HG02763 (cell line): ENCODE results near the gene HIBADH.
"Not testable (repeated sequence)": the region's sequence is repeated elsewhere in the genome, so short reads cannot be mapped to it uniquely, and the experiment has no call there.

ENCODE experiments used
- ATAC-seq: cut with Tn5 transposase; IDR thresholded peaks from one replicate; pipeline ENCODE4 v1.9.1; 2021; ENCODE audit warnings: mild to moderate bottlenecking, moderate library complexity; ENCODE audit not compliant: unreplicated experiment

The HIBADH gene

DNA sequence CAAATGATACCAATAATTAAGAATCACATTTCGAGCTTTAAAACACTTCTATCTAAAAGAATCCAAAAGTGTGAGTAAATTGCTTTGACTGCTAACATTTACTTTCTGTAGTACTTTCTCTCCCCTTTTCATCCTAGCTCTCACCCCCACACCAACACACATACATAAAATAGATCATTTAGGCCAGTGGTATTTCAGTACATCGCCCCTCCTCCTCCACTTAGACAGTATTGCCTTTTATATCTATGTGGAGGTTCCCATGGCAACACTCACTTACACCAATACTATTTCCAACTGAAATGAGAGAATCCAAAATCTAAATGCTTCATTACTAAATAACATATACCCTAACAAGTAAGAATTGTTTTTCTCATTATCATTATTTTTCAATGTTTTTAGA is 58.9 kb downstream of the HIBADH start:
- ATAC-seq, result no peak

- no peak for ATAC-seq
Measured at GRCh38 chr7:27602766-27603165, 59.9 kb downstream of the HIBADH start.

DNA sequence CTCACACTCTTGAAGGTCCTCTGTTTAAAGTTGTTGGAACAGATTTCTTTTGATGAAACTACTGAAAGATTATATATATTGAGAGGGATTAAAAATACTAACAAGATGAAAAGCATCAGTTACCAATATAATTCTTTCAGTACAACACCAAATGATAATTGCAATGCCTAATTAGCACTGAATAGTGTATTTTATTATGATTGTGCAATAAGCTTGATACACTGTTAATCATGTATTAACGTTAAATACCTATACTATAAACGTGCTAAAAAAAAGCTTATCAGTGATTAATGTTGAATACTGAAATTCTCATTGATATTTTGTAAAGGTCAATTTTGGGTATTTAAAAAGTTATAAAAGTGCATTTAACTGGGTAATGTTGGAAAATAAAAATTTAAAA is 61.5 kb downstream of the HIBADH start:
- ATAC-seq, result no peak

DNA sequence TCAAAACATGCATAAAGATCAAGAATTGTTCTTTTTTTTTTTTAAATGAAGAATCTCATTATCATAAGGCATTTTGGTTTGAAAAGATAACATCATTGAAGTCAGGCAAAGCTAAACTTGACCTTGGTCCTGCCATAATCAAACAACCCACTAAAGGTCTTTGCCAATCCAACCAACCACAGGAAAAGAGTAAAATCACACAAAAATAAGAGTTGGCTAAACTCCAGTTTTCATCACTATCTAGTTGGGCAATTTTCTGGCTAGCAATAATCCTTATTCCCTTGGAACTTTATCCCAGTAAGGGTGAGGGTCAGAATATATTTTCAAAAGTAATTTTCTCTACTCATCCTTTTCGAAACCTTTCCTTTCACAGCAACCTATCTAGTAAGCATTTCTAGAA is 62.4 kb downstream of the HIBADH start:
- no peak for ATAC-seq

DNA sequence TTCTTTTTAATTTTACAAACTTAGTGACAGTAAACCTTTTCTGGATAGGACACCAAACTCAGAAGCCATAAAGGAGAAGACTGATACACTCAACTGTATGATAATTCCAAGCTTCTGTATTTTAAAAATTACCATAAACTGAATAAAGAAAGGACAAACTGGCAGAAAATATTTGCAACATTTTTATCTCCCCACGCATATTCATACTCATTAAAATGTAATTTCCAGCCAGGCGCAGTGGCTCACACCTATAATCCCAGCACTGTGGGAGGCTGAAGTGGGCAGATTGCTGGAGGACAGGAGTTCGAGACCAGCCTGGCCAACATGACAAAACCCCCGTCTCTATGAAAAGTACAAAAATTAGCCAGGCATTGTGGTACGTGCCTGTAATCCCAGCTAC is 67.7 kb downstream of the HIBADH start:
- no peak for ATAC-seq

- ATAC-seq, result no peak
Measured at GRCh38 chr7:27593226-27593625, 69.5 kb downstream of the HIBADH start.

- ATAC-seq, result no peak
Measured at GRCh38 chr7:27590416-27590815, 72.3 kb downstream of the HIBADH start.

- no peak for ATAC-seq
Measured at GRCh38 chr7:27587429-27587828, 75.3 kb downstream of the HIBADH start.

DNA sequence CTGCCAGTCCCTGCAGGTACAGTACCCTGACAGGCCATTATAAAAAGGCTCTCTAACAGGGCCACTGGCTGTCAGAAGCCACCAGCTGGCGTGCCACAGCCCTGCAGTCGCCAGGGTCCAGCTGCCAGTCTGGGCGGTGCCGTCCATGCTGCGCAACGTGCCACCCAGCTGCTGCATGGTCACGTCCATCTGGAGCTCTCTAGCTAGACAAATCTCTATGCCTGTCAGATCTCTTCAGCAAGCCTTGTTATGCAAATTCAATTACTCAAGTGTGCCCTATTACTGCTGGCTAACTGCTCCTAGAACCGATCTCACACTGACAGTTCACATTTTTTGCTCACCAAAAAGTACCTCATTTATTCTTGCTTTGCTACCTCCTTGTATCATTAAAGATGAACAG is 75.9 kb downstream of the HIBADH start:
- peak; percentile 86 for ATAC-seq

- ATAC-seq, result no peak
Measured at GRCh38 chr7:27585781-27586447, 76.8 kb downstream of the HIBADH start.

DNA sequence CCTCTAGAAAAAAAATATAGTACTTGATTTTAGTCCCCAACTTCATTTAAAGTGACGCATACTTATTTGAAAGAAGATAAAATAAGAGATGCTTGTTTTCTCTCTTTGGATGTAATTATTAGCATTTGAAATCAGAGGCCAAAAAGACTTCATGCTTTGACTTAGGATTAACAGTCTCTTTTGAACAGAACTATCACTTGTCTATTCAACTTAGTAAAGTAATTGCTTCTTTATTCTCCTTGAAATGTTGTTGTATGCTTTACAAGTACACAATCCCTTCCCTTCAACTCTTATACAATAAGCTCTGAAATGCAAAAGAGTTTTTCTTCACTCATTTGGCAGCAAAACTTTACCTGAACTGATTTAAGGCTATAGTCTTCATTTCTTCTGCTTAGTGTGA is 80.8 kb downstream of the HIBADH start:
- ATAC-seq, result no peak

GRCh38 chr7:27581119-27581518 is 81.6 kb downstream of the HIBADH start:
- ATAC-seq, result no peak

GRCh38 chr7:27579565-27579964 is 83.1 kb downstream of the HIBADH start:
- ATAC-seq, result no peak

GRCh38 chr7:27578169-27578568 is 84.5 kb downstream of the HIBADH start:
- ATAC-seq, result not testable (repeated sequence)

DNA sequence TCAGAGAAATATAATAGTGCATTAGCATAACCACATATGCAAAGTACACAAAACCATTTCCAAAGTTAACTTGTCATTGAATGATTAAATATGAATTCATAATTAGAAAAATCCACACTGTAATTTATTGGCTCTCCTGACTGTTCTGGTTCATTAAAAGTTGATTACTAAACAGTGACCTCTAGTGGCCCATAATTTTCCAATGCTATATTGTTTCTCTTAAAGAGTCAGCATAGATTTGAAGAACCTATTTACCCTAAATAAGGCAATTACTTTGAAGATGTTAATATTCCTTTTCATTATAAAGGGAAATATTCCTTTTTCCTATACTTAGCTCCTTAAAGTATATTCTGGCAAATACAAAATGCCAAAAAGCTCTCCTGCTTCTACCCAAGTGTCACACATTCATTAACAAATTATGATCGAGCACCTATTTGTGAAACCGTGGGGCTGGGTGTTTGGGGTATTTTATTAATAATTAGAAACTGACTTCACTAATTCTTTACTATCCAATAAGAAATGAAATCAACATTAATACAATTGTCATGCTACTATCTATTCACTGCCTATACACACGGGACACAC is 86.2 kb downstream of the HIBADH start:
- no peak for ATAC-seq

DNA sequence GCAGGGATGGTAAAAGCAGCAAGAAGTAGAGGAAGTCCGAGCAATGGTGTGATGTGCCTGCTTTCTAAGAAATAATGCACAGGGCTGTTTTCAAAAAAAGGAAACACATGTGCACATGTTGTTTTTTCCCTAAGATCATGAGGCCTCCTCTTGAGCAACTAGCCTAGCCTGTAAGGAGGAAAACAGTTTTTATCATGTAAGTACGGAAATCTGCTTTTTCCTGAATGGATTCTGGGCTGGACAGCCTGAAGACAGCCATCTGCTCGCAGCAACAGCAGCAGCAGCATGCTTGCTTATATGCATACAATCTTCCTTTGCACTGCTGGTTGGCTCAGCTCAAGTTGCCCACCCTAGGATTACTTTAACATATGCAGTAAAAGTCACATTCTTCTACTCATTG is 87.1 kb downstream of the HIBADH start:
- no peak for ATAC-seq

DNA sequence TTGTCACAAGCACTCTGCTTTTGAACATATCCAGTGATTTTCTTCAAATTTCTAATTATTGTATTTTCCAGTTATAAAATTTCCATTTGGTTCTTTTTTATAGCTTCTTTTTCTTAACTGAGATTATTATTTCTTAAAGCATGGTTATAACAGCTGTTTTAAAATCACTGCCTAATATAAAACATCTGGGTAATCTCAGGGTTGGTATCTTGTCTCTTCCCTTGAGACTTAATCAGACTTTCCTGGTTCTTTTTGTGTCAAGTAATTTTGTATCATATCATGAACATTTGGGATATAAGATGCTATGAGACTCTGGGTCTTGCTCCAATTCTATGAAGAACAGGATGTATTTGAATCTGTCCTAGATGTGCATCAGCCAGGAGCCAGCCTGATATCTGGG is 93.6 kb downstream of the HIBADH start:
- ATAC-seq, result no peak

- no peak for ATAC-seq
Measured at GRCh38 chr7:27567266-27567665, 95.4 kb downstream of the HIBADH start.

DNA sequence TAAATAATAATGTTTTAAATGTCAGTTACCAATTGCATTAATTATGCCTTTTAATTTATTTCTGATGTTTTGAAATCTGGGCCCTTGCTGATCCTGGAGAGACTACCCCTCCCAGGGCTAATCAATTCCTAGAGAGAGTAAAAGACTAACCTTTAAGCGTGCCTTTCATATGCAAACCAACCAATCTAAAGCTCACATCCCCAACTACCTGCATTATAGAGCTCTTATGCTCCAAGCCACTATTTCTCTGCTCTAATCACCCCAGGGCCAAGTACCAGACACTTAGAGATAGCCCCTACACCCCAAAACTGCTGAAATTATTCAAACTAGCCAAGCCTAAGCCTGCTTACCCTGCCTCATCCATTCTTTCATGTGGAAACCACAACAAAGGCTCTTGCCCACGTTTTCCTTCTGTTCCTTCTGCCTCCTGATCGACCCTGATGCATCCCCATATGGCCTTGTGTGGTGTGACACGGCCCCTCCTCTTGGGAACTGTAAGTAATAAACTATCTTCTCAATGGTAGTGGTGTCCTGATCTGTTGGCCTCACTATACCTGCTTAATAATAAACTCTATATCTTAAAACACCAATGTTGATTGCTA is 97.7 kb downstream of the HIBADH start:
- ATAC-seq, result no peak

GRCh38 chr7:27560706-27561235 is 101.9 kb downstream of the HIBADH start:
- no peak for ATAC-seq

DNA sequence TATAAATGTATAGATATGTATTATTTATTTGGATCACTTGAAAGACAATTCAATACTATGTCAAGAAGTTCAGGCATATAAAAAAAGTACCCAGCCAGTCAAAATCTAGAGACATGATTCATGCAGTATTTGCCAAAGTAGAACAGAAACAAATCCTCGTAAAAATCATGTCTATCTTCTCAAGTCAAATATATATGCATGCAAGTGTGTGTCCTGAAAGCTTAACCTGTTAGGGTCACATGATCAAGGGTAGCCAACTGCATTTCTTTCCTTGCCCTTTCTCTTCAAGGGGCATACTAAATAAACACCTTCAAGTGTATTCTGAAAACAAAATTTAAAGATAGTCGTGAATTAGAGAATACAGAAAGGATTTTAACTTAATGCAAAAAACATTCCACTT is 107.0 kb downstream of the HIBADH start:
- ATAC-seq, result no peak

GRCh38 chr7:27554826-27555225 is 107.9 kb downstream of the HIBADH start:
- ATAC-seq, result no peak
